ENCODE results near the gene STRIP2.

Gene STRIP2

GRCh38 chr7:129515381-129515780, 81.1 kb downstream of the STRIP2 start:
- POLR2A ChIA-PET, result no interaction called here
- no peak for TF ChIP-seq FOXA1 (IDR thresholded peaks at IDR 0.05)
- CTCF ChIA-PET, result no interaction called here

GRCh38 chr7:129517931-129518330, 83.7 kb downstream of the STRIP2 start:
- TF ChIP-seq LEF1 (IDR thresholded peaks at IDR 0.05; ENCODE audit: borderline replicate concordance) (no peak), ARNT (IDR thresholded peaks at IDR 0.05) (no peak), FOXK2 (IDR thresholded peaks at IDR 0.05) (no peak), ELF4 (IDR thresholded peaks at IDR 0.05) (no peak), SP1 (IDR thresholded peaks at IDR 0.05) (no peak), SUZ12 (IDR thresholded peaks at IDR 0.05) (no peak), HDGF (IDR thresholded peaks at IDR 0.05; ENCODE audit: borderline replicate concordance) (no peak), CTBP1 (IDR thresholded peaks at IDR 0.05; ENCODE audit: borderline replicate concordance) (no peak), BHLHE40 (IDR thresholded peaks at IDR 0.05; ENCODE audit: borderline replicate concordance) (no peak), FOXM1 (IDR thresholded peaks at IDR 0.05; ENCODE audit: borderline replicate concordance) (no peak), L3MBTL2 (conservative IDR thresholded peaks at IDR 0.05) (no peak), ZNF384 (IDR thresholded peaks at IDR 0.05) (no peak), PKNOX1 (IDR thresholded peaks at IDR 0.05) (no peak), FOXA1 (IDR thresholded peaks at IDR 0.05) (no peak), NFRKB (IDR thresholded peaks at IDR 0.05) (no peak)
- ChIA-PET CTCF (interaction anchor here (0.6 kb wide), 1 partner anchor 307 kb away, joined by 3 read pairs; no protein-coding TSS in a partner anchor), POLR2A (no interaction called here)

More at GRCh38 chr7:129515381-129515780, 81.1 kb downstream of the STRIP2 start:
- no peak for DNase-seq (ENCODE audit: extremely low spot score)

GRCh38 chr7:129519464-129519863, 85.2 kb downstream of the STRIP2 start:
- POLR2A ChIA-PET, result no interaction called here
- CTCF ChIA-PET, result no interaction called here
- TF ChIP-seq PKNOX1 (IDR thresholded peaks at IDR 0.05), result no peak
- TF ChIP-seq CTBP1 (IDR thresholded peaks at IDR 0.05; ENCODE audit: borderline replicate concordance), result no peak
- no peak for TF ChIP-seq FOXA1 (IDR thresholded peaks at IDR 0.05)
- no peak for DNase-seq (ENCODE audit: extremely low spot score)

More at GRCh38 chr7:129517931-129518330, 83.7 kb downstream of the STRIP2 start:
- no peak for DNase-seq (ENCODE audit: extremely low spot score)

- TF ChIP-seq ARNT (IDR thresholded peaks at IDR 0.05) (no peak), SP1 (IDR thresholded peaks at IDR 0.05) (no peak), FOXA1 (IDR thresholded peaks at IDR 0.05) (no peak), L3MBTL2 (conservative IDR thresholded peaks at IDR 0.05) (no peak), NFRKB (IDR thresholded peaks at IDR 0.05) (no peak), SUZ12 (IDR thresholded peaks at IDR 0.05) (no peak), ELF4 (IDR thresholded peaks at IDR 0.05) (no peak), ZNF384 (IDR thresholded peaks at IDR 0.05) (no peak), LEF1 (IDR thresholded peaks at IDR 0.05; ENCODE audit: borderline replicate concordance) (no peak), FOXK2 (IDR thresholded peaks at IDR 0.05) (no peak), FOXM1 (IDR thresholded peaks at IDR 0.05; ENCODE audit: borderline replicate concordance) (no peak)
- ChIA-PET CTCF (no interaction called here), POLR2A (interaction anchor here (0.6 to 1.3 kb wide), 2 partner anchors 10 to 277 kb away, joined by 3 read pairs; no protein-coding TSS in a partner anchor)
- no peak for DNase-seq (ENCODE audit: extremely low spot score)
Observed at GRCh38 chr7:129522088-129522970, 88.1 kb downstream of the STRIP2 start.

DNA sequence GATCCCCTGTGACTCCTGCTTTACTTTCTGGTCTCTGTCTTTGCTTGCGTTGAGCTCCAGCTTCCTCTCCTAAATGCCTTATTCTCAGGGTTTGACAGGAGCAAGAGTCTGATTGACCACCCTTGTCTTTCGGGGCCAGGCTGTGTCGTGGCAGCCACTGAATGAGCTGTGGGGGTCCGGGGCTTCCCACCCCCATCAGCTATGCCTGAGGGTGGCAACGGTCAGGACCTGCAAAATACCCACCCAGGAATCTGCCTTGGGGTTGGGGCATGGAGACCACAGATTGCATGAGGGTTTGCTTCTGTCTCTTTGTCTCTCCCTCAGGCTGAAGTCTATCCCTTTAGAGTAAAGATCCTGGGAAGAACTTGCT, 88.7 kb downstream of the STRIP2 start:
- DNase-seq (ENCODE audit: extremely low spot score), result no peak
- TF ChIP-seq PKNOX1 (IDR thresholded peaks at IDR 0.05) (no peak), ARNT (IDR thresholded peaks at IDR 0.05) (no peak), CTBP1 (IDR thresholded peaks at IDR 0.05; ENCODE audit: borderline replicate concordance) (no peak), HDGF (IDR thresholded peaks at IDR 0.05; ENCODE audit: borderline replicate concordance) (no peak), LEF1 (IDR thresholded peaks at IDR 0.05; ENCODE audit: borderline replicate concordance) (no peak), ZNF384 (IDR thresholded peaks at IDR 0.05) (no peak), FOXK2 (IDR thresholded peaks at IDR 0.05) (no peak), ELF4 (IDR thresholded peaks at IDR 0.05) (no peak), FOXA1 (IDR thresholded peaks at IDR 0.05) (no peak), NFRKB (IDR thresholded peaks at IDR 0.05) (no peak), SP1 (IDR thresholded peaks at IDR 0.05) (no peak), TARDBP (IDR thresholded peaks at IDR 0.05) (no peak), L3MBTL2 (conservative IDR thresholded peaks at IDR 0.05) (no peak), BHLHE40 (IDR thresholded peaks at IDR 0.05; ENCODE audit: borderline replicate concordance) (no peak), FOXM1 (IDR thresholded peaks at IDR 0.05; ENCODE audit: borderline replicate concordance) (no peak), SUZ12 (IDR thresholded peaks at IDR 0.05) (no peak)
- POLR2A ChIA-PET, result interaction anchor here (1.3 kb wide), 1 partner anchor 9 kb away, joined by 3 read pairs; no protein-coding TSS in a partner anchor
- CTCF ChIA-PET, result no interaction called here

GRCh38 chr7:129523924-129524323, 89.7 kb downstream of the STRIP2 start:
- POLR2A ChIA-PET, result no interaction called here

More at GRCh38 chr7:129523924-129524323, 89.7 kb downstream of the STRIP2 start:
- TF ChIP-seq L3MBTL2 (conservative IDR thresholded peaks at IDR 0.05) (no peak), FOXA1 (IDR thresholded peaks at IDR 0.05) (no peak), SUZ12 (IDR thresholded peaks at IDR 0.05) (no peak), HDGF (IDR thresholded peaks at IDR 0.05; ENCODE audit: borderline replicate concordance) (no peak), CTBP1 (IDR thresholded peaks at IDR 0.05; ENCODE audit: borderline replicate concordance) (no peak), ZNF384 (IDR thresholded peaks at IDR 0.05) (no peak), ELF4 (IDR thresholded peaks at IDR 0.05) (no peak), BHLHE40 (IDR thresholded peaks at IDR 0.05; ENCODE audit: borderline replicate concordance) (no peak), ARNT (IDR thresholded peaks at IDR 0.05) (no peak), SP1 (IDR thresholded peaks at IDR 0.05) (no peak), FOXM1 (IDR thresholded peaks at IDR 0.05; ENCODE audit: borderline replicate concordance) (no peak), FOXK2 (IDR thresholded peaks at IDR 0.05) (no peak), PKNOX1 (IDR thresholded peaks at IDR 0.05) (no peak), TARDBP (IDR thresholded peaks at IDR 0.05) (no peak), LEF1 (IDR thresholded peaks at IDR 0.05; ENCODE audit: borderline replicate concordance) (no peak), NFRKB (IDR thresholded peaks at IDR 0.05) (no peak)
- no peak for DNase-seq (ENCODE audit: extremely low spot score)
- CTCF ChIA-PET, result interaction anchor here (0.6 kb wide), 1 partner anchor 10 kb away, joined by 4 read pairs; no protein-coding TSS in a partner anchor

All from HEK293T (cell line).